ENCODE data around the gene ASTL.

- TF ChIP-seq CTCF (IDR thresholded peaks at IDR 0.05; ENCODE audit: insufficient read depth, low read length) = no peak
- no peak for TF ChIP-seq POLR2AphosphoS5 (IDR thresholded peaks at IDR 0.05; ENCODE audit: low read depth)
- TF ChIP-seq REST (IDR thresholded peaks at IDR 0.05; ENCODE audit: insufficient replicate concordance, low read depth) = no peak
- no peak for TF ChIP-seq GABPA (IDR thresholded peaks at IDR 0.05; ENCODE audit: low read depth)
- TF ChIP-seq SPI1 (IDR thresholded peaks at IDR 0.05; ENCODE audit: borderline replicate concordance, low read depth) = no peak
Measured at GRCh38 chr2:96120991-96121390, 17.3 kb downstream of the ASTL start.

Data from HL-60 (cell line).